ENCODE data around the gene STAB2.

STAB2 gene

GRCh38 chr12:103762473-103762872 is 175.4 kb downstream of the STAB2 start:
- TF ChIP-seq EZH2phosphoT487 (IDR thresholded peaks at IDR 0.05; ENCODE audit: borderline replicate concordance, low read length) (no peak), CTCF (IDR thresholded peaks at IDR 0.05; ENCODE audit: low read depth, low read length, poor library complexity, severe bottlenecking) (no peak)
- no peaks in the 10 kb centered on the region for H3K27me3 ChIP-seq (ENCODE audit: control insufficient read depth, low read length)

DNA sequence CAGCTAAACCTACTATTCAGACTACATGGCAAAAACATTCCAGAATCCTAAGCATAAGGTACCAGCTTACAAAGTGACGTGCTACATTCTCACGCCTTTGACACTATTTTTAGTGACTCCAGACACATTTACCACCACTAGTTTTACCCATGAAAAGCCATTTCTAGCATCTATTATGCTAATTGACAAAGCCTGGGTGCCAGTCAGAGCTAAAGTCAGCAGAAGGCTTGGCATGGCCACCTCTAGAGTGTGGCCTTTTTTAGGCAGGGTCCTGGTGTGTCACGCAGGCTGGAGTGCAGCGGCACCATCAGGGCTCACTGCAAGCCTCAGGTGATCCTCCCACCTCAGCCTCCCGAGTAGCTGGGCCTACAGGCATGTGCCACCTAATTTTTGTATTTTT is 178.2 kb downstream of the STAB2 start:
- H3K9me3 ChIP-seq (ENCODE audit: control insufficient read depth, insufficient read depth, low read length): no peaks in the 10 kb centered on the region
- H3F3A ChIP-seq (ENCODE audit: control insufficient read depth, insufficient read depth): no peaks in the 10 kb centered on the region
- no peak overlapping the region for H3K4me2 ChIP-seq (ENCODE audit: low read length)
- H3K27me3 ChIP-seq (ENCODE audit: control insufficient read depth, low read length): no peaks in the 10 kb centered on the region
- no peak overlapping the region for H3K4me3 ChIP-seq (ENCODE audit: low read length)
- H3K4me1 ChIP-seq (ENCODE audit: control insufficient read depth, low read length): no peaks in the 10 kb centered on the region
- H4K20me1 ChIP-seq (ENCODE audit: control insufficient read depth, insufficient read depth, low read depth, low read length): no peaks in the 10 kb centered on the region
- no peaks in the 10 kb centered on the region for H3K36me3 ChIP-seq (ENCODE audit: control insufficient read depth, low read length)
- H3K9me2 ChIP-seq (replicated peaks; ENCODE audit: control insufficient read depth, low read length): no peaks in the 10 kb centered on the region
- no peaks in the 10 kb centered on the region for H3K79me2 ChIP-seq (ENCODE audit: control insufficient read depth, low read length)
- TF ChIP-seq EZH2phosphoT487 (IDR thresholded peaks at IDR 0.05; ENCODE audit: borderline replicate concordance, low read length) (no peak), CTCF (IDR thresholded peaks at IDR 0.05; ENCODE audit: low read depth, low read length, poor library complexity, severe bottlenecking) (no peak)
- no peak overlapping the region for H3K27ac ChIP-seq (ENCODE audit: low read depth, low read length)

More at GRCh38 chr12:103762473-103762872, 175.4 kb downstream of the STAB2 start:
- Histone ChIP-seq H3K4me3 (ENCODE audit: low read length) (no peak overlapping the region), H3K9me3 (ENCODE audit: control insufficient read depth, insufficient read depth, low read length) (no peaks in the 10 kb centered on the region), H3K4me1 (ENCODE audit: control insufficient read depth, low read length) (no peaks in the 10 kb centered on the region), H3F3A (ENCODE audit: control insufficient read depth, insufficient read depth) (no peaks in the 10 kb centered on the region), H3K27ac (ENCODE audit: low read depth, low read length) (no peak overlapping the region), H3K4me2 (ENCODE audit: low read length) (no peak overlapping the region), H3K36me3 (ENCODE audit: control insufficient read depth, low read length) (no peaks in the 10 kb centered on the region), H4K20me1 (ENCODE audit: control insufficient read depth, insufficient read depth, low read depth, low read length) (no peaks in the 10 kb centered on the region), H3K79me2 (ENCODE audit: control insufficient read depth, low read length) (no peaks in the 10 kb centered on the region), H3K9me2 (replicated peaks; ENCODE audit: control insufficient read depth, low read length) (no peaks in the 10 kb centered on the region)

DNA sequence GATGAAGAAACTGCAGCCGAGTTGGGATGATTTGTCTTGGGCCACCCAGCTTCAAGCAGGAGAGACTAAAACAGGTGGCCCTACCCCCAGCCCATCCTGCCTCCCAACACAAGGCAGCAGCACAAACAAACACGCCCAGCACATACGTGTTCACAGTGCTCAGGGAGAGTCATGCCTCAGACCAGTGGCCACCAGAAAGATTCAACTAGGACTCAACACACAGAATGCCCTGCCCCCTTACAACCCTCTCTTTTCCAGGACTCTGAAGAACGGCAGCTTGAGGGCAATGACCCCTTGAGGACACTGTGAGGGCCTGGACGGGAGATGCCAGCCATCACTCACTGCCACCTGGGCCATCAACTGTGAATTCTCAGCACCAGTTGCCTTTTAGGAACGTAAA is 179.0 kb downstream of the STAB2 start:
- Histone ChIP-seq H3K9me3 (ENCODE audit: control insufficient read depth, insufficient read depth, low read length) (no peaks in the 10 kb centered on the region), H3K4me1 (ENCODE audit: control insufficient read depth, low read length) (no peaks in the 10 kb centered on the region), H3K27me3 (ENCODE audit: control insufficient read depth, low read length) (no peaks in the 10 kb centered on the region), H3K27ac (ENCODE audit: low read depth, low read length) (no peak overlapping the region), H4K20me1 (ENCODE audit: control insufficient read depth, insufficient read depth, low read depth, low read length) (no peaks in the 10 kb centered on the region), H3K36me3 (ENCODE audit: control insufficient read depth, low read length) (no peaks in the 10 kb centered on the region), H3K4me2 (ENCODE audit: low read length) (no peak overlapping the region), H3K9me2 (replicated peaks; ENCODE audit: control insufficient read depth, low read length) (no peaks in the 10 kb centered on the region), H3K4me3 (ENCODE audit: low read length) (no peak overlapping the region), H3K79me2 (ENCODE audit: control insufficient read depth, low read length) (no peaks in the 10 kb centered on the region), H3F3A (ENCODE audit: control insufficient read depth, insufficient read depth) (no peaks in the 10 kb centered on the region)
- TF ChIP-seq CTCF (IDR thresholded peaks at IDR 0.05; ENCODE audit: low read depth, low read length, poor library complexity, severe bottlenecking) (no peak), EZH2phosphoT487 (IDR thresholded peaks at IDR 0.05; ENCODE audit: borderline replicate concordance, low read length) (no peak)

All from DOHH2 (cell line).